HG03575 (cell line): ENCODE results near the gene BFAR.
"Not testable (repeated sequence)": the region's sequence is repeated elsewhere in the genome, so short reads cannot be mapped to it uniquely, and the experiment has no call there.

Experiments
- ATAC-seq: cut with Tn5 transposase; IDR thresholded peaks from one replicate; pipeline ENCODE4 v1.9.1; 2021; ENCODE audit not compliant: unreplicated experiment, insufficient number of reproducible peaks, low FRiP score; ENCODE audit errors: extremely low read depth

Gene BFAR

DNA sequence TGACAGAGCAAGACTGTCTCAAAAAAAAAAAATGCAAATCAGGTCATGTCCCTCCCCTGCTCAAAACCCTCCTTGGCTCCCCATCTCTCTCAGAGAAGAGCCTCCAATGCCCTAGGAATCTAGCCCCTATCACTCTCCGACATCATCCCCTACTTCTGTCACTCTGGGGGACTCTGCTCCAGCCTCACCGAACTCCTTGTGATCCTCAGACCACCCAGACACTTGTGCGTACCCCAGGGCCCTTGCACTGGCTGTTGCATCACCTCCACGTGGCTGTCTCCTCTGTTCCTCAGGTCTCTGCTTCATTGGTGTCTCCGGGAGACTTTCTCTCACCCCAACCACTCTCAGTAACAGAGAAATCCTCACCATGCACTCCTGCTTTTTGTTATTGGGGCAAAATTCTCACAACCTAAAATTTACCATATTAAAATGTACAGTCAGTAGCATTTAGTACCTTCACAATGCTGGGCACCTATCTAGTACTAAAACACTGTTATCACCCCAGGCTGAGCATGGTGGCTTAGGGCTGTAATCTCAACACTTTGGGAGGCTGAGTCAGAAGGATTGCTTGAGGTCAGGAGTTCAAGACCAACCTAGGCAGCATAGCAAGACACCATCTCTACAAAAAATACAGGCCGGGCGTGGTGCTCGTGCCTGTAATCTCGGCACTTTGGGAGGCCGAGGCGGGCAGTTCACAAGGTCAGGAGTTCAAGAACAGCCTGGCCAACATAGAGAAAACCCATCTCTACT lies 46.2 kb downstream of the BFAR start:
- ATAC-seq: no peak

DNA sequence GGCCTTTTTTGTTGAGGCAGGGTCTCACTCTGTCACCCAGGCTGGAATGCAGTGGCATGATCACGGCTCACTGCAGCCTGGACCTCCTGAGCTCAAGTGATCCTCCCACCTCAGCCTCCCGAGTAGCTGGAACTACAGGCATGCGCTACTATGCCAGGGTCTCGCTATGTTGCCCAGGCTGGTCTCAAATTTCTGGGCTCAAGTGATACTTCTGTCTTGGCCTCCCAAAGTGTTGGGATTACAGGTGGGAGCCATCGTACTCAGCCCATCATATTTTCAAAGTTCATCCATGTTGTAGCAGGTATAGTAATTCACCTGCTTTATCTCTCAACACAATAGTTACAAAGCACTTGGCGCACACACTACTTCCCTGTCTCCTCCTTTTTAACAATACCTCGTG lies 47.6 kb downstream of the BFAR start:
- not testable (repeated sequence) for ATAC-seq

GRCh38 chr16:14681115-14681514 lies 48.4 kb downstream of the BFAR start:
- ATAC-seq: no peak

GRCh38 chr16:14682121-14682520 lies 49.4 kb downstream of the BFAR start:
- no peak for ATAC-seq

DNA sequence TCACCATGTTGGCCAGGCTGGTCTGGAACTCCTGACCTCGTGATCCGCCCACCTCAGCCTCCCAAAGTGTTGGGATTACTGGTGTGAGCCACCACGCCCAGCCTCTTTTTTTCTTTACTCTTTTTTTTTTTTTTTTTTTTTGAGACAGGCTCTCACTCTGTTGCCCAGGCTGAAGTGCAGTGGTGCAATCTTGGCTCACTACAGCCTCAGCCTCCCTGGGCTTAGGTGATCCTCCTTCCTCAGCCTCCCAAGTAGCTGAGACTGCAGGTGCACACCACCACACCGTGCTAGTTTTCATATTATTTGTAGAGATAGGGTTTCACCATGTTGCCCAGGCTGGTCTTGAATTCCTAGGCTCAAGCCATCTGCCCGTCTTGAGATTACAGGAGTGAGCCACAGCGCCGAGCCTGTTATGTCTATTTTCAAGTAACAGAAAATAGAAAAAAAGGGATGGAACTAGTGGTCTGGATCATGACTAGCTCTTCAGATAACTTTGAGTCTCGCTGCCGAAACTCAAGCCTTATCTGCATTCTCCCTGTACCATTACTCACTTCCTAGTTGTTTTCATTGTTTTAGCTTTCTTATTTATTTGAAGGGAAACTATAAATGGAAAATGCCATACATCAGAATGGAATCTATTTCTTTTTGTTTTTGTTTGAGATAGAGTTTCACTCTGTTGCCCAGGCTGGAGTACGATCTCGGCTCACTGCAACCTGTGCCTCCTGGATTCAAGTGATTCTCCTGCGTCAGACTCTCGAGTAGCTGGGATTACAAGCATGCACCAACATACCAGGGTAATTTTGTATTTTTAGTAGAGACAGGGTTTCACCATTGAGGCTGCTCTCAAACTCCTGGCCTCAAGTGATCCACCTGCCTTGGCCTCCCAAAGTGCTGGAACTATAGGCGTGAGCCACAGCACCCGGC lies 53.4 kb downstream of the BFAR start:
- not testable (repeated sequence) for ATAC-seq

DNA sequence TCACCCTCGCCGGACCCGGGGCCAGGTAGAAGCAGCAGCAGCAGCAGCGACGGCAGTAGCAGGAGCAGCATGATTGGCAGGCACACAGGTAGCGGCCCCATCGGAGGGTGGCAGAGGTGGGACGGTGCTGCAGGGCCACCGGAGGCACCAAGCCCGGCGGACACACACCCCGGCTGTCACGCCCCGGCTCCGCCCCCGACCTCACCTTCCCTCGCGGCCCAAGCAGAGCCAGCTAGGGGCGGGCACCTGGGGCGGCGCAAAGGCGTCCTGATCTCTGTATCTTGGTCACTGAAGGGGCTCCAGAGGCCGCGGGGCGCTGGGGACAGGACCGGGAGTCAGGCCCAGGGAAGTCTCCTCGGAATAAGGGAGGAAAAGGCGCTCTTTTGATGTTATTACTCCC lies 61.4 kb downstream of the BFAR start, which contains the start of gene PLA2G10:
Gene PLA2G10, minus strand, starts transcription at position 180 of the 400 bp plus-strand sequence. Its CDS starts 79 bp downstream, at position 101.
- not testable (repeated sequence) for ATAC-seq

GRCh38 chr16:14701859-14702258 lies 69.1 kb downstream of the BFAR start:
- not testable (repeated sequence) for ATAC-seq

GRCh38 chr16:14702672-14703071 lies 69.9 kb downstream of the BFAR start:
- not testable (repeated sequence) for ATAC-seq

DNA sequence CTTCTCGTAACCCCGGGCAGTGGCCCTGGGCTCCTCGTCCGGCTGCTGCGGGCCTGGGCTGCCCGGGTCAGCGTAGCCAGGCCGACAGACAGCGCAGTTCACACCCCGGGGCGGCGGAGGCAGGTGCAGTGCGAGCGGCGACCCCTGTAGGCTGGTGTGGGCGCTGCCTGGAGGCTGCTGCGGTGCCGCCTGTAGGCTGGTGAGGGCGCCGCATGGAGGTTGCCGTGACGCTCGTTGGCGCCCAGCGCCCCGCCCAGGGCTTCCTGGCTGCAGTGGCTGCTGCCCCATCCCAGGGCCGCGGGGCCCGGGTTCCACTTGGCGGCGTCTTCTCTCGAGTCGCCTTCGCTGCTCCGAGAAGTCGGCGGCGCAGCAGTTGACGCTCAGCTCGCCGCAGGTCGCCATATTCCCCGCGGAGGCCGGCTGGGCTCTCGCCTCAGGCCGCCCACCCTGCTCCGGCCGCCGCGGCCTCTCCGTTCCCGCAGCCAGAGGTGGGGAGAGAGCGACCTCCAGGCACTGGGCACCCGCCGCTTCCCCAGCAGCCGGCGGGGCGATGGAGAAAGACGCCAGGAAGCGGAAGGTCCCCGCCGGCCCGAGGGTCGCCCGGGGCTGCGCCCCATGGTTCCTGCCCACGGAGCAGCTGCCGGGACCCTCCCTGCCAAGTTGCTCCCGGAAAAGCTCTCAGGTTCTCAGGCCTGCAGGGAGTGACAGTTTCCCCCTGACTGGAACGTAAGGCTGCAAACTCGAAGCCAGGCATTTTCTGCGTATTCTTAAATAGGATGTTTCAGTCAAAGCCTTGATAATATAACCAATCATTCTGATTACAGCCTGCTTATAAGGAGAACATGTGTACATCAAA lies 70.6 kb downstream of the BFAR start, which contains the start of gene NPIPA3:
Gene NPIPA3, plus strand, starts transcription at position 256 of the 856 bp plus-strand sequence. CDS start 5,533 bp downstream, outside the sequence.
- not testable (repeated sequence) for ATAC-seq
